ENCODE results near the gene SLC25A3.
"Not testable (repeated sequence)": the region's sequence is repeated elsewhere in the genome, so short reads cannot be mapped to it uniquely, and the experiment has no call there.

GRCh38 chr12:98576795-98577194 is 16.7 kb upstream of the SLC25A3 start:
- TF ChIP-seq POLR2A, CTCF (IDR thresholded peaks at IDR 0.05): not testable (repeated sequence)

Measured in body of pancreas (tissue), 4 donors.